WTC11 (cell line): ENCODE data around the gene NALCN. TPM values are rescaled to one million over a fixed set of nuclear protein-coding genes. Genes with fewer than 3 reads are reported as not detected.

Source experiments
- ATAC-seq: fragments of 200-7000 bp; cut with Tn5 transposase; 2 replicates; pipeline ENCODE4 v1.10.0; 2021; ENCODE audit warnings: mild to moderate bottlenecking, moderate library complexity
- CTCF ChIA-PET: fragments of 300-600 bp; sonication (Branson Sonifier 250); formaldehyde crosslinking; loops from one replicate; lab custom pipeline; 2021; ENCODE audit warnings: antibody characterized with exemption; lab: Charles Lee
- POLR2A ChIA-PET: fragments of 350-600 bp; sonication (Branson Sonifier 250); formaldehyde crosslinking; loops from one replicate; lab custom pipeline; 2021; ENCODE audit warnings: antibody characterized with exemption; lab: Charles Lee
- DNase-seq: peaks from one replicate; pipeline ENCODE4 v3.0.0; 2021; ENCODE audit warnings: low spot score
- H3K27ac Mint-ChIP-seq: 2 replicates; pipeline ENCODE4 v1.8.0; 2021; ENCODE audit warnings: mixed read lengths
- H3K27me3 Mint-ChIP-seq: 2 replicates; pipeline ENCODE4 v1.8.0; 2021; ENCODE audit warnings: low read depth, mild to moderate bottlenecking, moderate library complexity, mixed read lengths
- H3K36me3 Mint-ChIP-seq: 2 replicates; pipeline ENCODE4 v1.8.0; 2021; ENCODE audit warnings: mixed read lengths
- H3K4me1 Mint-ChIP-seq: 2 replicates; pipeline ENCODE4 v1.8.0; 2022; ENCODE audit warnings: mixed read lengths
- H3K4me3 Mint-ChIP-seq: 2 replicates; pipeline ENCODE4 v1.8.0; 2021; ENCODE audit warnings: mild to moderate bottlenecking, moderate library complexity, mixed read lengths
- H3K9me3 Mint-ChIP-seq: 2 replicates; pipeline ENCODE4 v1.8.0; 2021; ENCODE audit warnings: mixed read lengths
- AFF4 ChIP-seq: sonication (generic); formaldehyde crosslinking; IDR thresholded peaks from 2 replicates; pipeline ENCODE4 v1.8.1; 2023; ENCODE audit warnings: mild to moderate bottlenecking, missing genetic modification reagents, borderline replicate concordance
- ETV6 ChIP-seq: sonication (generic); formaldehyde crosslinking; IDR thresholded peaks from 2 replicates; pipeline ENCODE4 v1.8.1; 2022; ENCODE audit warnings: mild to moderate bottlenecking, missing genetic modification reagents
- FOXP4 ChIP-seq: sonication (generic); formaldehyde crosslinking; IDR thresholded peaks from 2 replicates; pipeline ENCODE4 v1.8.0; 2022; ENCODE audit warnings: mild to moderate bottlenecking, missing genetic modification reagents
- NFATC4 ChIP-seq: fragments of 250-450 bp; sonication (Bioruptor Pico); IDR thresholded peaks from 2 replicates; pipeline ENCODE4 v1.9.0; 2021; ENCODE audit warnings: mild to moderate bottlenecking
- NFYB ChIP-seq: sonication (generic); formaldehyde crosslinking; conservative IDR thresholded peaks from 2 replicates; pipeline ENCODE4 v1.8.0; 2022; ENCODE audit warnings: low read depth, missing genetic modification reagents
- NR1H2 ChIP-seq: sonication (generic); formaldehyde crosslinking; IDR thresholded peaks from 2 replicates; pipeline ENCODE4 v1.9.0; 2021; ENCODE audit warnings: mild to moderate bottlenecking, moderate library complexity, missing genetic modification reagents
- NR3C1 ChIP-seq: sonication (generic); formaldehyde crosslinking; conservative IDR thresholded peaks from 2 replicates; pipeline ENCODE4 v1.8.1; 2023; ENCODE audit warnings: low read depth, mild to moderate bottlenecking, missing genetic modification reagents
- PRDM15 ChIP-seq: sonication (generic); formaldehyde crosslinking; IDR thresholded peaks from 2 replicates; pipeline ENCODE4 v1.8.0; 2022; ENCODE audit warnings: missing genetic modification reagents
- SOX15 ChIP-seq: fragments of 250-450 bp; sonication (Bioruptor Pico); IDR thresholded peaks from 2 replicates; pipeline ENCODE4 v1.9.0; 2021; ENCODE audit warnings: mild to moderate bottlenecking
- SP1 ChIP-seq: sonication (generic); formaldehyde crosslinking; conservative IDR thresholded peaks from 2 replicates; pipeline ENCODE4 v1.8.1; 2022; ENCODE audit warnings: missing genetic modification reagents
- STAT6 ChIP-seq: sonication (generic); formaldehyde crosslinking; conservative IDR thresholded peaks from 2 replicates; pipeline ENCODE4 v1.8.1; 2023; ENCODE audit warnings: mild to moderate bottlenecking, low read depth, missing genetic modification reagents, moderate library complexity
- TEAD1 ChIP-seq: sonication (generic); formaldehyde crosslinking; IDR thresholded peaks from 2 replicates; pipeline ENCODE4 v1.8.0; 2022; ENCODE audit warnings: mild to moderate bottlenecking, missing genetic modification reagents
- USF2 ChIP-seq: sonication (generic); formaldehyde crosslinking; IDR thresholded peaks from 2 replicates; pipeline ENCODE4 v1.8.1; 2023; ENCODE audit warnings: mild to moderate bottlenecking, missing genetic modification reagents, moderate library complexity
- ZNF512 ChIP-seq: sonication (generic); formaldehyde crosslinking; IDR thresholded peaks from 2 replicates; pipeline ENCODE4 v1.8.1; 2022; ENCODE audit warnings: missing genetic modification reagents, borderline replicate concordance
- ZNF671 ChIP-seq: fragments of 250-450 bp; sonication (Bioruptor Pico); IDR thresholded peaks from 2 replicates; pipeline ENCODE4 v1.8.0; 2021; ENCODE audit warnings: mild to moderate bottlenecking
- total RNA-seq: library from RNA; stranded (reverse); gene quantifications from 3 replicates; pipeline ENCODE4 v1.2.3, GENCODE V29; 2021

The NALCN gene
- total RNA-seq, 1 experiment from 2014 or later: 0.33 TPM

- no peak for TF ChIP-seq STAT6
- TF ChIP-seq NR3C1 (CRISPR knock-in tag): no peak
- no peak for TF ChIP-seq SOX15 (CRISPR knock-in tag)
- no peak for TF ChIP-seq AFF4 (CRISPR knock-in tag)
- TF ChIP-seq FOXP4 (CRISPR knock-in tag): no peak
- TF ChIP-seq NFATC4 (CRISPR knock-in tag): no peak
- no peak for TF ChIP-seq SP1 (CRISPR knock-in tag)
- no peak for TF ChIP-seq PRDM15 (CRISPR knock-in tag)
- no peak for TF ChIP-seq ZNF512 (CRISPR knock-in tag)
- no peak for TF ChIP-seq NR1H2 (CRISPR knock-in tag)
Measured at GRCh38 chr13:101120007-101120406, 296.3 kb downstream of the NALCN start (continued).

- Mint-ChIP-seq H3K4me1 (peaks cover 79% of the 10 kb centered on the region), H3K27ac (peak overlapping the region; percentile 78), H3K36me3 (peaks cover under 1% of the 10 kb centered on the region; the same call in 1 of the 2 replicates), H3K4me3 (peak overlapping the region; percentile 33), H3K27me3 (no peaks in the 10 kb centered on the region; the same call in 1 of the 2 replicates), H3K9me3 (peaks cover under 1% of the 10 kb centered on the region)
- no peak for DNase-seq
- POLR2A ChIA-PET: no interaction called here
- peak; percentile 43 for ATAC-seq
- TF ChIP-seq NFYB (no peak), ZNF671 (CRISPR knock-in tag) (no peak), ETV6 (CRISPR knock-in tag) (peak; percentile 43; the same call in 1 of the 2 replicates), USF2 (CRISPR knock-in tag) (no peak), TEAD1 (CRISPR knock-in tag) (0 out of 2 replicates have a peak, but pooled peaks have one; percentile 56)
- CTCF ChIA-PET: interaction anchor here (1.2 kb wide), 1 partner anchor 11 kb away, joined by 5 read pairs; no protein-coding TSS in a partner anchor
Measured at GRCh38 chr13:101116826-101117225, 299.5 kb downstream of the NALCN start.
